GM18520 (cell line): ENCODE results near the gene PGGT1B.
A peak's percentile ranks its signal among the peaks of the same experiment; 100 is the strongest.

Source experiments
- ATAC-seq: cut with Tn5 transposase; IDR thresholded peaks from one replicate; pipeline ENCODE4 v1.9.1; 2021; ENCODE audit not compliant: unreplicated experiment

The PGGT1B gene

DNA sequence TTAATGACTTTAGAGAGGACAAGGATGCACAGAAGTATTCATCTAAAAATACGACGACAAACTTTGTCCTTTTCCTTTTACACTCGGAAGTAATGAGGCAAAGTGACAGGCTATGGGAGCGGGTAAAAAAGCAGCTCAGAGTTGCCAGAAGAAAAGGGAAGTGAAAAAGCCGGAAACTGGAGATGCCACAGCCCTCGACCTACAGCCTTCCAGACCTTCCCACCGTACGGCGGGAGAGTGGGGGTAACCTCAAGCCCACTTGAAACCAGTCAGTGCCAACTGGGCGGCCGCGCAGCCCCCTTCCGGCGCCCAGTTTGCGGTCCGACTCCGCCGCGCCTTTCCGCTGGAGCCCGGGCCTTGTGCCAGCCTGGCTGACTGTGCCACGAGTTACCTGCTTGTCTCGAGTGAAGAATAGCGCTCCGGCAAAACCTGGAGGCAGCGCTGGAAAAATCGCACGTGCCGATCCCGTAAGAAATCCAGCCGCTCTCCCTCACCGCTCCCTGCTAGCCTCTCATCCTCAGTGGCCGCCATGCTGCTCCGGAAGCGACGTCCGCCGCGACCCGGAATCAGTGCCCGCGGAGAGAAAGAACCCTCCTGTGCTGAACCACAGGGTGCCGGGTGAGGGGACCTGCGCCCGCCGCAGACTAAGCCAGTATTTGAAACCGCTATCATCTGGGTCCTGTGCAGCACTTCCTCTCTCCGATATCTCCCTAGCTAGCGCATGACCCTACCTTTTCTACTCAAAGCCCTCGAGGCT is at the start of gene PGGT1B:
Gene PGGT1B (minus strand): TSS at position 557 of the 757 bp plus-strand sequence. CDS start 26 bp downstream, at position 531.
- ATAC-seq = peak; percentile 68

DNA sequence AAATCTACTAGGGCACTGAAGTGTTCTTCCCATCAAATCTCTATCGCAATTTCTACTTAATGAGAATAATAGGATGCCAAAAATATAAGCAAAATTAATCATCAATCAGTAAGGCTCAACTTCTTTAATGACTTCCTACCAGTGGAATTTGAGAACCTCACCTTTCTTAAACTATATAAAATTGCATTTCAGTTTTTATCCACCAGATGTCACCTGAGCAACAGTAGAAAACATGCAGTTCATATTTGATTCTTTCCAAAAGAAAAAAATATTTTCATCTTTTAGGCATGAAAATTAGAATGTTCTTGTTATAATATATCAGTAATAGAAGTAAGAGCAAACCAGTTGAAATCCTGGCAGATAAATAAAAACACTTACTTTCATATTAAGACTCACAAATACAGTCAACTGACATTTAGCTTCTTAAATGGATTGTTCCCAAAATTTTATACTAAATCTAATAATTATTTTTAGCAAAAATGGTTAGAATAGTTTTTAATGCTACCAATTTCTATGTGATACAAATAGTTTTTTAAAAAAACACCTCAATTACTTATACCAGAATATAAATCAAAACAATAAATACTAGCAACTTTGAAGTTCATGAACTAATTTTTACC is 47.2 kb upstream of the PGGT1B start:
- no peak for ATAC-seq

DNA sequence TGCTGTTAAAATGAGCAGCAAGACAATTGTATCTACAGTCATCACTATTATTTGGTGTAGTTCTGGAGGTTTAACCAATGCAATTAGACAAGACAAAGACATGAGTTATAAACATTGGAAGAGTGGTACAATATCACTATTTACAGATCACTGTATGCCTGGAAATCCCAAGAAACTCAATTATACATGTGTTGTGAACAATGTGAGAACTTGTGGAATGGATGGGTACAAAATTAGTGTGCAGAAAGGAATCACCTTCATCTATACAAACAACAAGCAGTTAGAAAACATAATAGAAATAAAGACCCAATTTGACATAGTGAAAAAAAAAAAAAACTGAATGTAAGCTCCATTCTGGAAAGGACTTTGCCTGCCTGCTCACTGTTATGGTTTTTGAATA is 46.1 kb upstream of the PGGT1B start:
- no peak for ATAC-seq

DNA sequence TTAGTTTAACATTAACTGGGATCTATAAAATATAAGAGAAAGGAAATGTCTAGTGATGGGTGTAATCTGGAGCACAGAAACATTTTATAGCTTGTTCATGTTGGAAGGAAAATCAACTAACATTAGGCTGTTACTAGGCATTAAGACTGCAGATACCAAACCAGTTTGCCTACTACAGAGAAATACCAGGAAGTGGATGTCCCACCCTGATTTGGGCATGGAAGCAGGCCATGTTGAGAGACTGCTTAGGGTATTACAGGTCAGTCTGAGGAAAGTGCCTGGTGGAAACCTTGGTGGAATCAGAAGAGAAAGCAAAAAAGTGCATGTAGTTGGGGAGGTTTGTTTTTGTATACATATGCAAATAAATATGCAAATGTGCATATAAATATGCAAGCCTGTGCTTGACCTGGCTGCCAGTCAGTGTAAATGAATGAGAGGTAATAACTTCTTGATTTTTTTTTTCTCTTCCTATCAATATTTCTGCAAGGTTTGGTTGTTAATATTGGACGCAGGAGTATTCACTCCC is 43.4 kb upstream of the PGGT1B start:
- no peak for ATAC-seq

DNA sequence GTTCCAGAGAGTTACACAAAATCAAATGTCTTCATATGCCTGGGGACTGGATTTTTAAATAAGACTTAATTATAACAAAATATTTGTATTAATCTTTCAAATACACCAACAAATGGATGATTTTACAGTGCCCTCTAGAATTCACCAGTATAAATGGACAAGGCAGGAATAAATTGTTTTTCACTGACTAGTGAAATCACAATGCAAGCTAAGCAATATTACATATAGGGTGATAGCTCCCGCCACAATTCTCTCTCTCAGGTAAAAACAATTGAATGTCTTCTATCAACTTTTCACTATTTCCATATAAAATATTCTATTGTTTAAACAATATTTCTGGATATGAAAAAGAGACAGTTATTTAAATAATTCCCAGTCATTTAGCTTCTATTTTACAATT is 41.8 kb upstream of the PGGT1B start:
- no peak for ATAC-seq

DNA sequence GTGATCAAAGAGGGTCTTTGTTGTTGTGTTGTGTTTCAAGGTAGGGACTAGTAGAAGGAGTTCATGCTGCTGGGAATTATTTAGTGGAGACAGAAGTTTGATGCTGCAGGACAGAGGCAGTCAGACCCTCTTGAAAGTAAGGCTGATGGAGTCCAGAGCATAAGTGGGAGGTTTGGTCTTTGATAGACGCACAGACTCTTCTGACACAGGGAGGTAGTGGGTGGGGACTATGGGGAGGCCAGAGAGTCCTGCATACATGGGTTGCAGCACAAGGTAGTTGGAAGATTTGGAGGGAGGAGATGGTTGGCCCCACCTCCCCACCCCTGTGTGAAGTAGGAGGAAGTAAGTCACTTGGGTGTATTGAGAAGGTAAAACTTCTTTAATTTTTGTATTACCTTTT is 36.1 kb upstream of the PGGT1B start:
- no peak for ATAC-seq

DNA sequence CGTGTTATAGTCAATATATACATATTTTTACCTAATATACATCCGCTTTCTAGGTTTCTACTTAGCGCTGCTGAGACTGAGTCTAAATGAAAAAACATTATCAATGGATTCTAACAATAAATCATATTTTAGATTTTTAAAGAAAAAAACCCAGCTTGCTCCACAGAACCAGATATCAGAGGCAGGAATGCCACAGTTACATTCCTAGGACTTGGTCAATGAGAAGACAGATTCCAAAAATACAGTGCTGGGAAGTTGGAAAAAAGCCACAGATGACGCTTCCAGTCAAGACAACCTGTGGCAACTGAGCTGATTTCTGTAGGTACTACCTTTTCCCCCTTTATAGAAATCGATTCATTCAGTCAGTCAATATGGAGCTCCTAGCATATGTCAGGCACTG is 34.4 kb upstream of the PGGT1B start:
- ATAC-seq = no peak

DNA sequence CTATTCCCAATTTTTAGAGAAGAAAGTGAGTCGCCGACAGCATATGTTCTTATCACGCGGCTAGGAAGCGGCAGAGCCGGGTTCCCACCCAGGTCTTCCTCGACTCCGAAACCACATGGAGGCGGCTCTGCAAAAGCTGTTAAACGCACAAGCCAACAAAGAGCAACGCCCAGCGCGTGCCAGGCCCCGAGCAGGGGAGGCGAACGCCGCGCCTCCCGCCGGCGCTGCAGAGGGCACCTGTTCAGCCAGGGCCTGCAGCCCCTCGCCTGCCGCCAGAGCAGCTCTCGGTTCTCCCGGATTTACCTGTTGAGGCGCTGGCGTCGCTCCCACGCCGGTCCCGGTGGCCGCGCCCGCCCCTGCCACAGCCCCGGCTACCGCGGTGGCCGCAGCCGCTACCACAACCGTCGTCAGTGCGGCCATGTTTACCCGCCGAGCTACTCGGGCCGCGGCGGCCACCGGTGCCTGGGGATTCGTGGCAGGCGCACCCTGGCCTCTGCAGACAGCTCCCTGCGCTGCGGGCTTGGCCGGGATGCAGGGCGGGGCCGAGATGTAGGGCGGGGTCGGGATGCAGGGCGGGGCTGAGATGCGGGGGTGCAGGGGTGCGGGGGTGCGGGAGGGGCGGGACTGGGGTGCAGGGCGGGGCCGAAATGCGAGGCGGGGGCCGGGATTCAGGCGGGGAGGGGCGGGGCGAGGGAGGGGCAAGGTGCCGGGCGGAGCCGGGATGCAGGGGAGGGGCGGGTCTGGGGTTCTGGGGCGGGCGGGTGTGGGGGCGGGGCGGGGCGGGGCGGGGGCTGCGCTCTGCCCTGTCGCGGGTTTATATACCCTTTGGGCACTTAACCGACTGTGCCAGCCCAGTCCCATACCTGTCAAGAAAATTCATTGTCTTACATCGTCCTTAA is 33.7 kb upstream of the PGGT1B start, which contains the start of gene CCDC112:
Gene CCDC112 (minus strand): TSS at position 531 of the 899 bp plus-strand sequence. CDS start 111 bp downstream, at position 420.
- peak; percentile 60 for ATAC-seq

DNA sequence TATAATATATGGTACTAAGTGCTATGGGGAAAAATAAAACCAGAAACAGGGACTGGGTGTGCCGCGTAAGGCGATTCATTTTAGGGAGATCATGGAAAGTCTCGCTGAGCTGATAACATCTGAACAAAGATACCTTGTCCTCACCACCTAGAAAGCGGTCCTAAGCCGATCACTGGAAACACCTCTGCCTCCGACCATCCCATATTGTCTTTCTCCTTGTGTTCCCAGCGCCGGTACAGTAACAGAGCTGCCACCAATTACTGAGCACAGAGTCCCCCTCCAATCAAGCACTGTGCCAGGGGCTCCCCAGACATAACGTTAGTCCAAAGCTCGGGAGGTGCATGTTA is 33.1 kb upstream of the PGGT1B start:
- ATAC-seq = no peak

DNA sequence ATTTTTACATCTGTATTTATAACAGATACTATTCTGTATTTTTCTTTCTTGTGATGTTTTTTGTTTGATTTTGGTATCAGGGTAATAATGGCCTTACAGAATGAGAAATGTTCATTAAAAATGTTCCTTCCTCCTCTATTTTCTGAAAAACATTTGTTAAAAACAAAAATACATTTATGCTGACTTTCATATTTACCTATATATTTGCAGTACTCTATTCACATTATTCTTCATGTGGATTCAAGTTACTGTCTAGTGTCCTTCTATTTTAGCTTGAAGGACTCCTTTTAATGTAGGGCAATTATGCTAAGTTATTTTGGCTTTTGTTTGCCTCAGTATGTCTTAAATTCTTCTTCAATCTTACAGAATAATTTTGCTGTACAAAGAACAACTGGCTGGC is 28.7 kb upstream of the PGGT1B start:
- no peak for ATAC-seq

DNA sequence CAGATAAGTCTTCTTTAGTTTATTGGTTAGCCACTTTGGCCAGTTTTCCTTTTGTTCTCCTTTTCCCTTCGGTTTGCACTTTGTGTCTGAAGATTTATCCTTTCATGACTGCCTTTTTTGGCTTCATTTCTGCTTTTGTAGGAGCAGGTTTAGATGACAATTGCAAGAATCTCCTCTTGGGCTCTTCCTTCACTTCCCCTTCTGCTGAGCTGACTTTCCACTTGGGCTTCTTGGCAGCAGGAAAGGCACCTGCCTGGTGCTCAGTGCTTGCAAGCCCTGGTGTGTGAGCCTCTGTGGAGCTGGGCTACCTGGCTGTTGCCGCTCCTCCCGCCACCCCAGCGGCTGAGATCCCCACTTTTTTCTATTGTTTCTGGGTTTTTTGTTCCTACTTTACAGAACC is 26.4 kb upstream of the PGGT1B start:
- ATAC-seq = no peak

DNA sequence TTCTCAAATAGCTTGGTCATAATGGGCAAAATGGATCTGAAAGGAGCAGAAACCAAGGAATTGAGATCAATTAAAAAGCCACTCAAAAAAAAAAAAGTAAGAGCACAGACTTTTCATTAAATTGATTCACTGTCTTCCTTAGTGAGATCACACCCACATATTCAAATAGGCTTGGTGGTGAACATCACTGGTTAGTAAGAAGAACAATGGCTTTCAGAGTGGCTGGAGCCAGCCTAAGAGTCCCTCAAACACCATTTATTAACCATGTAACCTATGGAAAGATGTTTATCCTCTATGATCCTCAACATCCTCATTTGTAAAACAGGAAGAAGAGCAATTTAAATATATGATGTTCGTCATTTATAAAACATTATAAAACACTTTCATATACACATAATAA is 21.3 kb upstream of the PGGT1B start:
- no peak for ATAC-seq

DNA sequence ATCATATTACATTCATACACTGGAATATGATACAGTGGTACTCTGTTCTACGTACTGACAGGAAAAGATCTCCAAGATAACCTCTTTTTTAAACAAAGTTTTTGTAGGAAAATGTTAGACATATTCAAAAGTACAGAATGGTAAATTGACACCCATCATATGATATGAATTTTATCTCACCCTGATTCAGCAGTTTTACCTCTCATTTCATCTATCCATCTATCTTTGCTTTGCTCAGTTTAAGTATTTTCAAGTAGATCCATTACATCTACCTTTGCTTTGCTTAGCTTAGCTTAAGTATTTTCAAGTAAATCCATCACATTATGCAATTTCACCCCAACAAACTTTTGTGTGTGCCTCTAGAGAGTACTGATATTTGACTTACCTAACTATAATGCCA is 19.5 kb upstream of the PGGT1B start:
- ATAC-seq = no peak

DNA sequence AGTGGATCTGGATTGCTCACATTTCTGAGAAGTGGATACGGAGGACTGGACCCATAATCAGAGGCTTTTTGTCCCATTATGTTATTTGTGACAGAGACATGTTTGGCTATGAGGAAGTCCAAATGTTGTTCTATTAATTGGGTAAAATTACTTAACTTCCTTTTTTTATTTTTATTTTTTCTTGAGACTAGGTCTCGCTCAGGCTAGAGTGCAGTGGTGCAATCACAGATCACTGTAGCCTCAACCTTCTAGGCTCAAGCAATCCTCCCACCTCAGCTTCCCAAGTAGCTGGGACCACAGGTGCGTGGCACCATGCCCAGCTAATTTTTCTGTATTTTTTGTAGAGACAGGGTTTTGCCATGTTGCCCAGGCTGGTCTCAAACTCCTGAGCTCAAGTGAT is 11.9 kb upstream of the PGGT1B start:
- no peak for ATAC-seq

DNA sequence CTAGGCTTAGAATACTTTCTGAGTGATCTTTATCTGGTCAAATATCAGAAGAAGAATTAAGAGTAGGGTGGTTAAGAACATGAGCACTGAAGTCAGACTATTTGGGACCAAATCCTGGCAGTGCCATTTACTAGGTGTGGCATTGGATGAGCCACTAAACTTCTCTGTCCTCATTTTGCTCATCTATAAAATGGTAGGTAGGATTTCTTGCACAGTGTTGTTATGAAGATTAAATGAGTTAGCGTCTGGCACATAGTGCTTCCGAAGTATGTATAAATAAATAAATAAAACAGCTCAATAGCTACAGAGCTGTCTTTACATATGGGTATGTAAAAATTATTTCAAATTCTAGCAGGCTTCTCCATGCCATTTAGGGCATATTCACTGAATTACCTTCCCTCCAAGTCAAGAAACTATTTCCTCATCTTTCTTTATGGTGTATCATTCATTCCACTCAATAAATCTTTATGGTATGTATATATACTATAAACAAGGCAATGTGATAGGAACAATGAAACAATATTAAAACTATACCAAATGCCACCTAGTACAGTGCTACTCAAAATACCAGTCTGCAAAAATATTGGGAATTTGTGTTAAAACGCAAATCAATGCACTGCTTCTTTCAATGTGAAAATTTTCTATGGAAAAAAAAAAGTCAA is 9.8 kb upstream of the PGGT1B start:
- no peak for ATAC-seq

DNA sequence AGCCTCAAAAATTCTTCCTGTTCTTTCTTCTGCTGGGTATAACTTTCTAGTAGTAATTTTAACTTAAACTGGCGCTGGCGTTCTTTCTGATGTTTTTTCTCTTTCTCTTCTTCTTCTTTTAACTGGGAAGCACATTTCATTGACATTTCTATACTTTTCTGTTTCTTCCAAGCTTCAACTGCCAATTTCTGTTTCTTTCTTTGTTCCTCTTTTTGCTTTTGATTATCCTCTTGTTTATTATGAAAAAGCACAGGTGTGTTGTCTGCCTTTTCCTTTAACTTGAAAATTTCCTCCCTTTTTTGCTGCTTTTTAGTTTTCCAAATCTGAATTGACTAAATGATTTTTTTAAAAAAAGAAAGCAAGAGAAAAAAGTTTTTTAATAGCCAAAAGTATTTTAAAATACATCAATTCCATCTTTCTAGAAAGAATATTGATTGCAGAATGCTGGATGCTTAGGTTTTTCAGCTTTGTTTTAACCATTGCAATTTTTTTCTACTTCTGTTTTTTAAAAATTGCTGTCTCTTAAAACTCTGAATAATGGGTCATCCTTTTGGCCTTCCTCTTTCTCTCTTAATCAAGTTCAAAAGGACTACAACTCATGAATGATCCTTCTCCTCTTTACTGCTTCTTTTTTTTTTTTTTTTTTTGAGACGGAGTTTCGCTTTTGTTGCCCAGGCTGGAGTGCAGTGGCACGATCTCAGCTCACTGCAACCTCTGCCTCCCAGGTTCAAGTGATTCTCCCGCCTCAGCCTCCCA is 8.8 kb upstream of the PGGT1B start:
- ATAC-seq = no peak

DNA sequence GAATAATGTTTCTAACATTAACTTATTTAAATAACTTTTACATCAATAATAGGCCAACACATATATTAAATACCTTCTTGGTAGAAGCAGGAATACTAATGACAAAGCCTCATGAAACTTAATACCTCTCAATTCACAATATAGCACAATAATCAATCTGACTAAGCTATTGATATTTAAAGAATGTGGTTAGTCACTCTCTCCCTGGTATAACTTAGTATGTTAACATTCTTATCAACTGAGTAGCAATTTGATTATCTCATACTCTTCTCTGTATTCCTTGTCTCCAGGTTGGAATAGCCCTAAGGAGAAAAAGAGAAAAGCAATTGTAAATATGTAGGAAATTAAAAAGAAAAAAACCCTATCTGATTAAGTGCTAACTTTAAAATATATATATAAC is 4.9 kb upstream of the PGGT1B start:
- no peak for ATAC-seq

DNA sequence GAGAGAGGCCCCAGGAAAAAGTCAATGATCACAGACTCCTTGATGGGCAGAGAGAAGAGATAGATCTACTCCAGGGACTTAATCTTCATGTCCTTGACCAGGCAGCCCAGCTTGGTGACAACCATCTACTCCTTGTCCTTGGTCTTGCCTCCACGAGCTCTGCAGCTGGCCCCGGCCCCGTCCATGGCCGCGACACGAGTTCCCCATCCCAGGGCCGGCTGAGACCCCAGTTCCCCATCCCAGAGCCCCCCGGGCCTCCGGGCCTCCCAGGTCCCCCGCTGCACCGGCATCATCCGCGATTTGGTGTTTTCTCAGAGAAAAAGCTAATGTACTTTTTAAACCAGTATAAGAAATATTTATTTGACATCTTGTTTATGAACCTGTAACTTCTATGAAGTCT is 2.5 kb upstream of the PGGT1B start:
- no peak for ATAC-seq

DNA sequence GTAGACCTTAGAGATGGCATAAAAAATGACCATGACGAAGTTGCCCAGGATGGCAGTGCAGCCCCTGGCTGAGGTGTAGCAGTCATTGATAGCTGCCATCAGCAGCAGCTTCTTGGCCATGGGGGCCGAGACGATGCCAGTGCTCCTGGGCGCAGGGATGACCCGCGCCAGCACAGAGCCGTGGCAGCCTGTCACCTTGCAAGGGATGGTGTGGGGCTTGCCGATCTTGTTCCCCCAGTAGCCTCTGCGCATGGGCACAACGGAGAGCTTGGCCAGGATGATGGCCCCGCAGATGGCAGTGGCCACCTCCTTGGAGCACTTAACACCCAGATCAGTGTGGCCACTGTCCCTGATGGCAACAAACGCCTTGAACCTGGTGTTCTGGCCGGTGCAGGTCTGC is 2.1 kb upstream of the PGGT1B start:
- no peak for ATAC-seq

DNA sequence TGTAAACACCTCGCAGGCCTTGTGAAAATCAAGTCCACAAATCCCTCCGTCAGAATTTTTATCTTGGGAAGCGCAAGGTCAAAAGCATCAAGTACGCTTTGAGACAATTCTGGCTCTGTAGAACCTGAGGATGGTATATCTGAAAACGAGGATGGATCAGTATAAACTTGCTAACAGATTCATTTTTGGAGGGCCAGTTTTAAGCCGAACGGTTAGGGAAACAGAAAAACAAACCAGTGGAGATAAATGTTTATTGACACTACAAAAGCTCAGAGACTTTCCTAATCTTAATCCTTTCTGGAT is 352 bp upstream of the PGGT1B start:
- no peak for ATAC-seq

DNA sequence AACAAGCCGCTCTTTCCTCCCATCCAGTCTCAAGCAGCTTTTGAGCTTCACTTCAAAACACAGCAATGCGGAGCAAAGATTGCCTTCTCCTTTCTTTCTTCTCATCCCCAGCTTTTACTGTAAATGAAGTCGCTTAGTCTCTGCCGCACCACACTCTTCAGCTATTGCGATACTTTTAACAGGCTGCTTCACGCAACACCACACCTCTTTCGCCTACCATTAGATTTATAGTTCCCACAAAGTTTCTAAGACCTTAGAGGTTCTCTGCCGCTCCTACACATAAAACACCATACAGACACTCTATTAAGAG is 711 bp downstream of the PGGT1B start:
- peak; percentile 17 for ATAC-seq
